ENCODE results near the gene CAPN8. TPM values are rescaled to one million over a fixed set of nuclear protein-coding genes. Genes with fewer than 3 reads are reported as not detected.
A peak's percentile ranks its signal among the peaks of the same experiment; 100 is the strongest.

The CAPN8 gene
- total and polyA plus RNA-seq, 5 experiments from 2014 or later = 0.21 to 0.36 TPM; not detected in 3

- Mint-ChIP-seq H3K36me3 (no peaks in the 10 kb centered on the region), H3K4me1 (peaks cover 2 to 9% (median 3%) of the 10 kb centered on the region in 4 donors), H3K4me3 (no peak overlapping the region), H3K9me3 (peaks cover 0 to 2% (median 0%) of the 10 kb centered on the region in 9 donors), H3K27ac (peak overlapping the region in 1 of 10 donors; percentile 47), H3K27me3 (peaks cover 0 to 5% (median 4%) of the 10 kb centered on the region in 5 donors)
- DNase-seq = no peak
- no peak for ATAC-seq
- POLR2A ChIA-PET = no interaction called here
These were observed 2.1 kb upstream of the CAPN8 start for GRCh38 chr1:223667484-223668182.

- Mint-ChIP-seq H3K9me3 (no peaks in the 10 kb centered on the region), H3K36me3 (no peaks in the 10 kb centered on the region), H3K4me3 (no peak overlapping the region), H3K27ac (no peak overlapping the region), H3K27me3 (peaks cover 0 to 13% (median 3%) of the 10 kb centered on the region in 5 donors), H3K4me1 (peaks cover 2 to 21% (median 3%) of the 10 kb centered on the region in 4 donors)
- POLR2A ChIA-PET = no interaction called here
- ATAC-seq (no peak), DNase-seq (no peak)
These were observed 1.4 kb downstream of the CAPN8 start for GRCh38 chr1:223664106-223664505.

- H3K4me3 Mint-ChIP-seq = no peak overlapping the region
- no peaks in the 10 kb centered on the region for H3K9me3 Mint-ChIP-seq
- peak in 1 of 2 donors; percentile 32 for ATAC-seq
These were observed 2.6 kb downstream of the CAPN8 start for GRCh38 chr1:223662943-223663342.

GRCh38 chr1:223659711-223660110, 5.8 kb downstream of the CAPN8 start:
- ATAC-seq = no peak
- peaks cover 4 to 15% (median 8%) of the 10 kb centered on the region in 5 donors for H3K27me3 Mint-ChIP-seq
- DNase-seq = no peak

More at GRCh38 chr1:223662943-223663342, 2.6 kb downstream of the CAPN8 start:
- Mint-ChIP-seq H3K27ac (no peak overlapping the region), H3K27me3 (peaks cover 1 to 15% (median 3%) of the 10 kb centered on the region in 5 donors), H3K36me3 (no peaks in the 10 kb centered on the region), H3K4me1 (peaks cover 0 to 21% (median 2%) of the 10 kb centered on the region in 4 donors)
- DNase-seq = no peak
- POLR2A ChIA-PET = no interaction called here

GRCh38 chr1:223657978-223658377, 7.5 kb downstream of the CAPN8 start:
- H3K4me3 Mint-ChIP-seq = no peak overlapping the region
- ATAC-seq = no peak
- peaks cover 0 to 2% (median 0%) of the 10 kb centered on the region in 9 donors for H3K9me3 Mint-ChIP-seq
- peaks cover 4 to 15% (median 8%) of the 10 kb centered on the region in 5 donors for H3K27me3 Mint-ChIP-seq
- POLR2A ChIA-PET = no interaction called here
- H3K36me3 Mint-ChIP-seq = no peaks in the 10 kb centered on the region
- DNase-seq = no peak
- no peak overlapping the region for H3K27ac Mint-ChIP-seq
- peaks cover 0 to 15% (median 2%) of the 10 kb centered on the region in 4 donors for H3K4me1 Mint-ChIP-seq

More at GRCh38 chr1:223659711-223660110, 5.8 kb downstream of the CAPN8 start:
- no peak overlapping the region for H3K27ac Mint-ChIP-seq
- peaks cover 0 to 21% (median 2%) of the 10 kb centered on the region in 4 donors for H3K4me1 Mint-ChIP-seq
- peaks cover 0 to 2% (median 0%) of the 10 kb centered on the region in 9 donors for H3K9me3 Mint-ChIP-seq
- POLR2A ChIA-PET = no interaction called here
- no peaks in the 10 kb centered on the region for H3K36me3 Mint-ChIP-seq
- H3K4me3 Mint-ChIP-seq = no peak overlapping the region

- Mint-ChIP-seq H3K4me1 (no peaks in the 10 kb centered on the region), H3K36me3 (no peaks in the 10 kb centered on the region), H3K27ac (no peak overlapping the region), H3K9me3 (peaks cover 0 to 2% (median 0%) of the 10 kb centered on the region in 9 donors), H3K27me3 (peaks cover 8 to 16% (median 8%) of the 10 kb centered on the region in 5 donors), H3K4me3 (no peak overlapping the region)
- ATAC-seq (no peak), DNase-seq (no peak)
- POLR2A ChIA-PET = no interaction called here
These were observed 11.4 kb downstream of the CAPN8 start for GRCh38 chr1:223654083-223654482.

GRCh38 chr1:223653431-223653830, 12.1 kb downstream of the CAPN8 start:
- Mint-ChIP-seq H3K4me1 (no peaks in the 10 kb centered on the region), H3K36me3 (no peaks in the 10 kb centered on the region), H3K27me3 (peaks cover 5 to 16% (median 8%) of the 10 kb centered on the region in 5 donors), H3K9me3 (peaks cover 0 to 2% (median 0%) of the 10 kb centered on the region in 9 donors), H3K27ac (no peak overlapping the region), H3K4me3 (no peak overlapping the region)
- ATAC-seq (no peak), DNase-seq (no peak)
- POLR2A ChIA-PET = no interaction called here

- no peaks in the 10 kb centered on the region for H3K4me1 Mint-ChIP-seq
- peaks cover 0 to 2% (median 0%) of the 10 kb centered on the region in 9 donors for H3K9me3 Mint-ChIP-seq
- H3K27ac Mint-ChIP-seq = no peak overlapping the region
- no peak for DNase-seq
- no peak overlapping the region for H3K4me3 Mint-ChIP-seq
- POLR2A ChIA-PET = no interaction called here
- no peaks in the 10 kb centered on the region for H3K36me3 Mint-ChIP-seq
- peaks cover 5 to 16% (median 8%) of the 10 kb centered on the region in 5 donors for H3K27me3 Mint-ChIP-seq
- ATAC-seq = no peak
These were observed 12.5 kb downstream of the CAPN8 start for GRCh38 chr1:223653015-223653414.

- Mint-ChIP-seq H3K4me3 (no peak overlapping the region), H3K4me1 (no peaks in the 10 kb centered on the region), H3K27me3 (peaks cover 4 to 12% (median 8%) of the 10 kb centered on the region in 5 donors), H3K9me3 (no peaks in the 10 kb centered on the region), H3K36me3 (no peaks in the 10 kb centered on the region), H3K27ac (no peak overlapping the region)
- DNase-seq = no peak
- POLR2A ChIA-PET = no interaction called here
- ATAC-seq = no peak
These were observed 13.0 kb downstream of the CAPN8 start for GRCh38 chr1:223652436-223652941.

- no peaks in the 10 kb centered on the region for H3K4me1 Mint-ChIP-seq
- H3K9me3 Mint-ChIP-seq = no peaks in the 10 kb centered on the region
- no peak for ATAC-seq
- H3K27me3 Mint-ChIP-seq = peaks cover 5 to 12% (median 8%) of the 10 kb centered on the region in 5 donors
- DNase-seq = no peak
- no peak overlapping the region for H3K27ac Mint-ChIP-seq
- POLR2A ChIA-PET = no interaction called here
- no peak overlapping the region for H3K4me3 Mint-ChIP-seq
- H3K36me3 Mint-ChIP-seq = no peaks in the 10 kb centered on the region
These were observed 14.1 kb downstream of the CAPN8 start for GRCh38 chr1:223651291-223651991.

- no peak for DNase-seq
- Mint-ChIP-seq H3K27me3 (peaks cover 5 to 9% (median 8%) of the 10 kb centered on the region in 5 donors), H3K27ac (no peak overlapping the region), H3K9me3 (no peaks in the 10 kb centered on the region), H3K4me3 (no peak overlapping the region), H3K36me3 (no peaks in the 10 kb centered on the region), H3K4me1 (no peaks in the 10 kb centered on the region)
- POLR2A ChIA-PET = no interaction called here
- ATAC-seq = no peak
These were observed 15.0 kb downstream of the CAPN8 start for GRCh38 chr1:223650465-223650864.

- POLR2A ChIA-PET = interaction anchor here (0.5 kb wide), 1 partner anchor 156 kb away, joined by 3 read pairs; no protein-coding TSS in a partner anchor
- no peak overlapping the region for H3K27ac Mint-ChIP-seq
- H3K27me3 Mint-ChIP-seq = peaks cover 2 to 14% (median 5%) of the 10 kb centered on the region in 5 donors
- H3K4me1 Mint-ChIP-seq = no peaks in the 10 kb centered on the region
- H3K9me3 Mint-ChIP-seq = no peaks in the 10 kb centered on the region
- ATAC-seq (no peak), DNase-seq (no peak)
- H3K36me3 Mint-ChIP-seq = no peaks in the 10 kb centered on the region
- no peak overlapping the region for H3K4me3 Mint-ChIP-seq
These were observed 16.3 kb downstream of the CAPN8 start for GRCh38 chr1:223649222-223649621.

GRCh38 chr1:223647249-223647648, 18.3 kb downstream of the CAPN8 start:
- no peaks in the 10 kb centered on the region for H3K36me3 Mint-ChIP-seq

More at GRCh38 chr1:223647249-223647648, 18.3 kb downstream of the CAPN8 start:
- Mint-ChIP-seq H3K9me3 (no peaks in the 10 kb centered on the region), H3K27ac (no peak overlapping the region), H3K27me3 (peaks cover 5 to 14% (median 7%) of the 10 kb centered on the region in 5 donors), H3K4me3 (no peak overlapping the region), H3K4me1 (no peaks in the 10 kb centered on the region)
- DNase-seq = no peak
- POLR2A ChIA-PET = no interaction called here
- ATAC-seq = no peak

Data from naive thymus-derived CD8-positive, alpha-beta T cell (primary cell).